ENCODE data around the gene ZCCHC2. TPM values are rescaled to one million over a fixed set of nuclear protein-coding genes. Genes with fewer than 3 reads are reported as not detected.
A peak's percentile ranks its signal among the peaks of the same experiment; 100 is the strongest.

ZCCHC2 gene
- total RNA-seq, 1 donor from 2014 or later, result 18.5 TPM

DNA sequence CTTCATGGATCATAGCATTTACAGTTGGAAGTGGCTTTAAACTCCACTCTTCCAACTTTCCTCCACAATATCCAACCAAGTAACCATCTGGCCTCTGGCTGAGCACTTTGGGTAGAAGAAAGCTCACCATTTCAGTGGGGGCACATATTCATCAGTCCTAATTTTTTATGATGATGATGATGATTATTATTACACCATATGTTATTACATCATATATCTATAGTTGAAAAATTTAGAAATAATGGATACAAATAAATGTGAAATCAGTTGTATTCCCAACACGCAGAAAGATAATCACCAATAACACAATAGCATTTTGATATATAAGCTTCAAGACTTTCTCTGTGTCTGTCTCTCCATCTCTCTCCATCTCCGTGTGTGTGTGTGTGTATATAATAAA lies 26.6 kb upstream of the ZCCHC2 start:
- TF ChIP-seq, protein P1, sequence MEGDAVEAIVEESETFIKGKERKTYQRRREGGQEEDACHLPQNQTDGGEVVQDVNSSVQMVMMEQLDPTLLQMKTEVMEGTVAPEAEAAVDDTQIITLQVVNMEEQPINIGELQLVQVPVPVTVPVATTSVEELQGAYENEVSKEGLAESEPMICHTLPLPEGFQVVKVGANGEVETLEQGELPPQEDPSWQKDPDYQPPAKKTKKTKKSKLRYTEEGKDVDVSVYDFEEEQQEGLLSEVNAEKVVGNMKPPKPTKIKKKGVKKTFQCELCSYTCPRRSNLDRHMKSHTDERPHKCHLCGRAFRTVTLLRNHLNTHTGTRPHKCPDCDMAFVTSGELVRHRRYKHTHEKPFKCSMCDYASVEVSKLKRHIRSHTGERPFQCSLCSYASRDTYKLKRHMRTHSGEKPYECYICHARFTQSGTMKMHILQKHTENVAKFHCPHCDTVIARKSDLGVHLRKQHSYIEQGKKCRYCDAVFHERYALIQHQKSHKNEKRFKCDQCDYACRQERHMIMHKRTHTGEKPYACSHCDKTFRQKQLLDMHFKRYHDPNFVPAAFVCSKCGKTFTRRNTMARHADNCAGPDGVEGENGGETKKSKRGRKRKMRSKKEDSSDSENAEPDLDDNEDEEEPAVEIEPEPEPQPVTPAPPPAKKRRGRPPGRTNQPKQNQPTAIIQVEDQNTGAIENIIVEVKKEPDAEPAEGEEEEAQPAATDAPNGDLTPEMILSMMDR (IDR thresholded peaks at IDR 0.05; ENCODE audit: unreplicated experiment), result no peak
- H3K36me3 Mint-ChIP-seq (ENCODE audit: insufficient read depth), result no peaks in the 10 kb centered on the region
- peaks cover 14% of the 10 kb centered on the region for H3K4me1 Mint-ChIP-seq (ENCODE audit: low read depth)
- H3K27me3 Mint-ChIP-seq, result no peaks in the 10 kb centered on the region
- H3K4me3 Mint-ChIP-seq (ENCODE audit: low read depth), result no peak overlapping the region
- no peak overlapping the region for H3K27ac Mint-ChIP-seq
- H3K9me3 Mint-ChIP-seq (ENCODE audit: low read depth), result no peaks in the 10 kb centered on the region
- no peak for DNase-seq (ENCODE audit: low spot score, unreplicated experiment)

DNA sequence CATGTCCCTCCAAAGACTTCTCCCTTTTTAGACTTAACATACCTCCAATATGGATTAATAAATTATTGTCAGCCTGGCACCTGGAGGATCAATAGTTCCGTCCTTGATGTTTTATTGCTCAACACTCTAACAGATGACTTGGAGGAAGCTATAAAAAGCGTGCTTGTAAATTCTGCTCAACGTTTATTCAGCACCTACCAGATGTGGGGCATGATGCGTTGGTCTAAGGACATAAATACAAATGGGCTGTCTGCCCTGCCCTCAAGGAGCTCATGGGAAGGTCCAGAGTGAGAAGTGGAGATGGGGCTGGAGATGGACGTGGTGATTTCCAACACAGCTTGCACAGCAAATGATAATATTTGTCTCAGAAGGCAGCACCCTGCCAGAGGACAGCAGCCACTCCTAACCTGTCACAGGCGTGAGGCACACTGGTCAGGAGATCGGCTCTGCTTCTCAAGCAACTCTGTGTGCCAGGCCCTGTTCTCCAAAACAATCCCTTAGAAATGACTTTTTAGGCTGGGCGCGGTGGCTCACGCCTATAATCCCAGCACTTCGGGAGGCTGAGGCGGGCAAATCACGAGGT lies 25.5 kb upstream of the ZCCHC2 start:
- peaks cover 3% of the 10 kb centered on the region for H3K9me3 Mint-ChIP-seq (ENCODE audit: low read depth)
- peaks cover 2% of the 10 kb centered on the region for H3K36me3 Mint-ChIP-seq (ENCODE audit: insufficient read depth)
- TF ChIP-seq, protein P1 (IDR thresholded peaks at IDR 0.05; ENCODE audit: unreplicated experiment), result no peak
- no peak overlapping the region for H3K27ac Mint-ChIP-seq
- H3K27me3 Mint-ChIP-seq, result no peaks in the 10 kb centered on the region
- H3K4me3 Mint-ChIP-seq (ENCODE audit: low read depth), result no peak overlapping the region
- peaks cover 15% of the 10 kb centered on the region for H3K4me1 Mint-ChIP-seq (ENCODE audit: low read depth)
- no peak for DNase-seq (ENCODE audit: low spot score, unreplicated experiment)

DNA sequence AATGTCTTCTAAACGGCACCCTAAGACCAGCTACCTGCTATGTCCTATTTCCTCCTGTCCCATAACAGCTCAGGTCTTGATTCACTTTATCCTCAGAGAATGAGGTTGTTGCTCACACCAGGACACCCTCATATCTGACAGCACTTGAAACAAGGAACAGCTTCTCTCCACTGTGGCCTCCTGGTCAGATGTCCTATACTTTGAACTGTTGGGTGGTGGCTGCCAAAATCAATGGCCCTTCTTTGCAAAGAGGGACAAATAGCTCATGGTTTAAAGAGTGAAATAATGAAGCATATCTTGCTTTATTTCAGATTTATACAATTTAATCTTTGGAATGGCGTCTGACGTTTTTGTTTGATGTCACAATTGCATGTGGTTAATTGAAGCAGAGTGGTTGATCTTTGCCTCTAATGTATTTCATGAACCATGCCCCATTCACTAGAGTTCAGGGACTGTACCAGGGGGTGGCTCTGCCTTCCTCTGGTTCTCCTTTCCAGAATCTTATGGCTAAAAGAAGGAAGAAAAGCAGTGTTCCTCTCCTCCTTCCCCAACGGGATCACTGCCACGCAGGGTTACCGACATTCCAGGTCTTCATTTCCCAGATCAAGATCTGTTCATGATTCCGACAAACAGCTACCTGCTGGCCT lies 24.1 kb upstream of the ZCCHC2 start:
- H3K9me3 Mint-ChIP-seq (ENCODE audit: low read depth), result peaks cover 10% of the 10 kb centered on the region
- H3K4me3 Mint-ChIP-seq (ENCODE audit: low read depth), result no peak overlapping the region
- H3K27me3 Mint-ChIP-seq, result no peaks in the 10 kb centered on the region
- peak overlapping the region; percentile 31 for H3K27ac Mint-ChIP-seq
- no peak for DNase-seq (ENCODE audit: low spot score, unreplicated experiment)
- H3K4me1 Mint-ChIP-seq (ENCODE audit: low read depth), result peaks cover 15% of the 10 kb centered on the region
- H3K36me3 Mint-ChIP-seq (ENCODE audit: insufficient read depth), result peaks cover 5% of the 10 kb centered on the region
- TF ChIP-seq, protein P1 (IDR thresholded peaks at IDR 0.05; ENCODE audit: unreplicated experiment), result no peak

DNA sequence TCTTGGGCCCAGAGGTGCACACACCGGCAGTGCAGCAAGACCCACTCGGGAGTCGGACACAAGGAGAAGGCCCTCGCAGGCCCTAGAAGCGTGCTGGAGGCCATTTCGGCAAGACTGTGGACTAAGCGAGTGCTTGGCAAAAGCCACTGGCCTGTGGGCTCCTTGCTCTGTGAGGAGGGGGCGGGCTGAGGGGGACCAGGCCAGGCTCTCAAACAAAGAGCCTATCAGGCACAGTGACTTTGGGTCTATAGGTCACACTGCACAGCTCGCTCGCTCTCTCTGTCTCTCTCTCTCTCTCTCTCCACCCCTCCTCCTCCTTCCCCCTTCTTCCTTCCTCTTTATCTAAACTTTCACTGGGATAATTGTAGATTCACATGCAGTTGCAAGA lies 23.6 kb upstream of the ZCCHC2 start:
- TF ChIP-seq, protein P1 (IDR thresholded peaks at IDR 0.05; ENCODE audit: unreplicated experiment), result no peak
- no peak for DNase-seq (ENCODE audit: low spot score, unreplicated experiment)
- Mint-ChIP-seq H3K27me3 (no peaks in the 10 kb centered on the region), H3K36me3 (ENCODE audit: insufficient read depth) (peaks cover 5% of the 10 kb centered on the region), H3K27ac (peak overlapping the region; percentile 31), H3K4me1 (ENCODE audit: low read depth) (peaks cover 15% of the 10 kb centered on the region), H3K4me3 (ENCODE audit: low read depth) (no peak overlapping the region), H3K9me3 (ENCODE audit: low read depth) (peaks cover 10% of the 10 kb centered on the region)

DNA sequence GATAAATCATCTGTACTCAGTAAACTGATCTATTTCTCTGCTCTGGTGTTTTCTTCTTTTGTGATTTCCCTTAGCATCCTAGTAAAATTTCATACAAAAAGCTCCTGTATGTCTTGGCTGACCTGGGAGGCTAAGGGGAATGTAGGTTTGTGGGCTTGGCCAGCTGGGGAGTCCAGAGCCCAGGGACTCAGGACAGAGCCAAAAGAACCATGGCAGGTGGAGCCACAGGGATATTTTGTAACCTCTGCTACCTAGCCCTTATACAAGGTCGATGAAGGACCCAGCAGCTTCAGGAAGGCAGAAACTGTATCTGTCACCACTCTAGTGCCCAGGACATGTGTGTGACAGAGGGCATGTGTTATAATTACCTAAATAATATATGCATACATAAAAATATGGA lies 22.7 kb upstream of the ZCCHC2 start:
- no peak for DNase-seq (ENCODE audit: low spot score, unreplicated experiment)
- H3K27me3 Mint-ChIP-seq, result no peaks in the 10 kb centered on the region
- H3K36me3 Mint-ChIP-seq (ENCODE audit: insufficient read depth), result peaks cover 6% of the 10 kb centered on the region
- H3K4me3 Mint-ChIP-seq (ENCODE audit: low read depth), result no peak overlapping the region
- TF ChIP-seq, protein P1 (IDR thresholded peaks at IDR 0.05; ENCODE audit: unreplicated experiment), result no peak
- H3K4me1 Mint-ChIP-seq (ENCODE audit: low read depth), result peaks cover 15% of the 10 kb centered on the region
- H3K9me3 Mint-ChIP-seq (ENCODE audit: low read depth), result peaks cover 10% of the 10 kb centered on the region
- H3K27ac Mint-ChIP-seq, result no peak overlapping the region

All from progenitor cell of endocrine pancreas (in vitro differentiated cells).